Measurements from ENCODE around the gene PRAC1. TPM values are rescaled to one million over a fixed set of nuclear protein-coding genes. Genes with fewer than 3 reads are reported as not detected.

PRAC1 gene
- total RNA-seq, 4 donors from 2014 or later: not detected

- Histone ChIP-seq H3K4me1 (no peaks in the 10 kb centered on the region), H3K4me3 (no peak overlapping the region), H3K9me3 (no peaks in the 10 kb centered on the region), H3K36me3 (no peaks in the 10 kb centered on the region), H3K27me3 (peaks cover 0 to 96% of the 10 kb centered on the region in 2 donors), H3K27ac (no peak overlapping the region)
- TF ChIP-seq, protein P1, sequence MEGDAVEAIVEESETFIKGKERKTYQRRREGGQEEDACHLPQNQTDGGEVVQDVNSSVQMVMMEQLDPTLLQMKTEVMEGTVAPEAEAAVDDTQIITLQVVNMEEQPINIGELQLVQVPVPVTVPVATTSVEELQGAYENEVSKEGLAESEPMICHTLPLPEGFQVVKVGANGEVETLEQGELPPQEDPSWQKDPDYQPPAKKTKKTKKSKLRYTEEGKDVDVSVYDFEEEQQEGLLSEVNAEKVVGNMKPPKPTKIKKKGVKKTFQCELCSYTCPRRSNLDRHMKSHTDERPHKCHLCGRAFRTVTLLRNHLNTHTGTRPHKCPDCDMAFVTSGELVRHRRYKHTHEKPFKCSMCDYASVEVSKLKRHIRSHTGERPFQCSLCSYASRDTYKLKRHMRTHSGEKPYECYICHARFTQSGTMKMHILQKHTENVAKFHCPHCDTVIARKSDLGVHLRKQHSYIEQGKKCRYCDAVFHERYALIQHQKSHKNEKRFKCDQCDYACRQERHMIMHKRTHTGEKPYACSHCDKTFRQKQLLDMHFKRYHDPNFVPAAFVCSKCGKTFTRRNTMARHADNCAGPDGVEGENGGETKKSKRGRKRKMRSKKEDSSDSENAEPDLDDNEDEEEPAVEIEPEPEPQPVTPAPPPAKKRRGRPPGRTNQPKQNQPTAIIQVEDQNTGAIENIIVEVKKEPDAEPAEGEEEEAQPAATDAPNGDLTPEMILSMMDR (IDR thresholded peaks at IDR 0.05): no peak
- no peak for TF ChIP-seq EP300 (IDR thresholded peaks at IDR 0.05)
- TF ChIP-seq POLR2A (IDR thresholded peaks at IDR 0.05): no peak
- DNase-seq (ENCODE audit: low spot score in 2 of 2): no peak
- 56 to 60% methylated on average over 11 of the region's 11 CpGs for WGBS, 2 donors
Measured at GRCh38 chr17:48704361-48705248, 17.7 kb downstream of the PRAC1 start.

DNA sequence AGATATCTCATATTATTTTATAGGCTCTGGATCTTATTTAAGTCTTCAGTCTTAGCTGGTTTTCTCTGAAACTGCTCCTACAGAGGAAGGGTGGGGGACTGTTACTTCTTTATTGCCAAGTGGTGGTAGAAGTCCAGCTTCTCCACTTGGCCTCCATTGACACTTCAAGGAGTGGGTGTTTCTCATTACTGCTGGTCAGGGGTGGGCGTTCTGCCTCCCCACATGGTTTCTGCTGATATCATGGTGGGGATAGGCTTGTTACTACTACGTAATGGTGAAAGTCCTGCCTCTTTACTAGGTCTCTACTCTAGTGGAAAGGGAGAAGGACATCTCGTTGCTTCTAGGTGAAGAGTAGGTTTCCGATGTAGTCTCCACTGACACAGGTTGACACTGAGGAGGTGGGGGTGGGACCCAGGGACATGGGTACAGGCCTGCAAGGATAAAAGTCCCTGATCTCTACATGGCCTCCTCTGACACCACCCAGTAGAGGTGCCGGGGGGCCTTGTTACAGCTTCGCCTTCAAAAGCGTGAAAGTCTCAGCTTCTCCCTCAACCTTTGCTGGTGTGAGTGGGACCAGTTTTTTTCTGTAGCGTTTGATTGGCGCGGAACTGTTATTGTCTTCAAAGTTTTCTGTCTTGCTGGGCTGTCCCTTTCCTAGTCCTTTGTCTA lies 20.3 kb downstream of the PRAC1 start:
- H3K27ac ChIP-seq: no peak overlapping the region
- no peak for DNase-seq (ENCODE audit: low spot score in 2 of 2)
- TF ChIP-seq POLR2A (IDR thresholded peaks at IDR 0.05) (no peak), EP300 (IDR thresholded peaks at IDR 0.05) (no peak)
- TF ChIP-seq, protein P1 (IDR thresholded peaks at IDR 0.05): no peak
- H3K27me3 ChIP-seq: peaks cover 0 to 92% of the 10 kb centered on the region in 2 donors
- WGBS, 2 donors: 93 to 96% methylated on average over 10 of the region's 10 CpGs
- no peaks in the 10 kb centered on the region for H3K36me3 ChIP-seq
- no peak overlapping the region for H3K4me3 ChIP-seq
- no peaks in the 10 kb centered on the region for H3K9me3 ChIP-seq
- no peaks in the 10 kb centered on the region for H3K4me1 ChIP-seq

DNA sequence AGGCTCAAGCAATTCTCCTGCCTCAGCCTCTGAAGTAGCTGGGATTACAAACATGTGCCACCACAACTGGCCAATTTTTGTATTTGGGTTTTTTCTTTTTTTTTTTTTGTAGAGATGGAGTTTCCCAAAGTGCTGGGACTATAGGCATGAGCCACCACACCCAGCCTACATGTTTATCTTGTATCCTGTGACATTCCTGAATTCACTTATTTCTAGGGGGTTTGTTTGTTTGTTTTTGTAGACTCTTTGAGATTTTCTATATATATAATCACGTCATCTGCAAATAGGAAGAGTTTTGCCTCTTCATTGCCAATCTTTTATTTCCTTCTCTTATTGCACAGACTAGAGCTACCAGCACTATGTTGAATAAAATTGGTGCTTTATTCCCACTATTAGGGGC lies 29.1 kb downstream of the PRAC1 start:
- Histone ChIP-seq H3K4me1 (no peaks in the 10 kb centered on the region), H3K27ac (no peak overlapping the region), H3K27me3 (peaks cover 0 to 34% of the 10 kb centered on the region in 2 donors), H3K9me3 (peaks cover 0 to 4% (median 0%) of the 10 kb centered on the region in 4 donors), H3K36me3 (no peaks in the 10 kb centered on the region), H3K4me3 (no peak overlapping the region)
- TF ChIP-seq EP300 (IDR thresholded peaks at IDR 0.05): no peak
- TF ChIP-seq, protein P1 (IDR thresholded peaks at IDR 0.05): no peak
- TF ChIP-seq POLR2A (IDR thresholded peaks at IDR 0.05): no peak
- 55 to 67% methylated on average over 1 of the region's 1 CpG for WGBS, 2 donors
- no peak for DNase-seq (ENCODE audit: low spot score in 2 of 2)

- no peaks in the 10 kb centered on the region for H3K4me1 ChIP-seq
- no peak for DNase-seq (ENCODE audit: low spot score in 2 of 2)
- peaks cover 0 to 4% (median 0%) of the 10 kb centered on the region in 4 donors for H3K9me3 ChIP-seq
- H3K36me3 ChIP-seq: no peaks in the 10 kb centered on the region
- H3K4me3 ChIP-seq: no peak overlapping the region
- H3K27me3 ChIP-seq: peaks cover 0 to 37% of the 10 kb centered on the region in 2 donors
- no peak overlapping the region for H3K27ac ChIP-seq
- 89 to 91% methylated on average over 1 of the region's 1 CpG for WGBS, 2 donors
- TF ChIP-seq, protein P1 (IDR thresholded peaks at IDR 0.05): no peak
- TF ChIP-seq EP300 (IDR thresholded peaks at IDR 0.05): no peak
- TF ChIP-seq POLR2A (IDR thresholded peaks at IDR 0.05): no peak
Measured at GRCh38 chr17:48692049-48692448, 30.3 kb downstream of the PRAC1 start.

- DNase-seq (ENCODE audit: low spot score in 2 of 2): no peak
- no peak for TF ChIP-seq EP300 (IDR thresholded peaks at IDR 0.05)
- TF ChIP-seq POLR2A (IDR thresholded peaks at IDR 0.05): no peak
- TF ChIP-seq, protein P1 (IDR thresholded peaks at IDR 0.05): no peak
- 84 to 87% methylated on average over 5 of the region's 5 CpGs for WGBS, 2 donors
- Histone ChIP-seq H3K9me3 (peaks cover 0 to 4% (median 0%) of the 10 kb centered on the region in 4 donors), H3K27me3 (peaks cover 0 to 30% of the 10 kb centered on the region in 2 donors), H3K4me3 (no peak overlapping the region), H3K36me3 (no peaks in the 10 kb centered on the region), H3K4me1 (no peaks in the 10 kb centered on the region), H3K27ac (no peak overlapping the region)
Measured at GRCh38 chr17:48690655-48691054, 31.7 kb downstream of the PRAC1 start.

Data from tibial nerve (tissue), 4 donors.